Hair follicular keratinocyte (primary cell): ENCODE data around the gene SMIM9. TPM values are rescaled to one million over a fixed set of nuclear protein-coding genes. Genes with fewer than 3 reads are reported as not detected.

Experiments used
- total RNA-seq: library from RNA; depleted of rRNA; stranded (reverse); fragments of >200 nt; gene quantifications from 2 replicates; pipeline ENCODE4 v1.2.3, GENCODE V29; 2015

SMIM9 gene
- total RNA-seq: not detected in 2 replicates

GRCh38 chrX:154834562-154834961 lies at the start of gene SMIM9:
Gene SMIM9 (minus strand): TSS chrX:154834662. CDS start chrX:154830856, 3,806 bp downstream.

GRCh38 chrX:154804957-154805695 lies 29.3 kb downstream of the SMIM9 start, which contains the start of gene MPP1:
Gene MPP1 (minus strand): TSS chrX:154805485. CDS start chrX:154805373, 112 bp downstream.

Other genes starting within 250 kb of the SMIM9 start
- not detected in 2 replicates for gene CTAG1A, start 249.5 kb downstream of the SMIM9 start, total RNA-seq
- gene CTAG1B, start 215.4 kb downstream of the SMIM9 start, total RNA-seq: not detected in 2 replicates
- gene CTAG2, start 181.1 kb downstream of the SMIM9 start, total RNA-seq: not detected in 2 replicates
- gene GAB3, start 83.6 kb downstream of the SMIM9 start, total RNA-seq: 0.11 and 0.31 TPM in 2 replicates
- gene DKC1, start 71.8 kb downstream of the SMIM9 start, total RNA-seq: 35.5 and 64.2 TPM in 2 replicates
- 3.2 and 6.2 TPM in 2 replicates for gene MPP1, start 29.2 kb downstream of the SMIM9 start, total RNA-seq
- 2.4 TPM in 1 of 2 replicates, not detected in the other for gene F8A1, start 51.7 kb upstream of the SMIM9 start, total RNA-seq
- 0.04 and 1.2 TPM in 2 replicates for gene F8, start 188.1 kb upstream of the SMIM9 start, total RNA-seq
- 39.1 and 47.0 TPM in 2 replicates for gene FUNDC2, start 192.2 kb upstream of the SMIM9 start, total RNA-seq
- gene CMC4, start 236.5 kb upstream of the SMIM9 start, total RNA-seq: 17.2 and 20.3 TPM in 2 replicates
- 1.6 and 5.5 TPM in 2 replicates for gene MTCP1, start 236.5 kb upstream of the SMIM9 start, total RNA-seq
- gene BRCC3, start 236.8 kb upstream of the SMIM9 start, total RNA-seq: 9.6 and 9.9 TPM in 2 replicates